ENCODE data around the gene TSPEAR. TPM values are rescaled to one million over a fixed set of nuclear protein-coding genes. Genes with fewer than 3 reads are reported as not detected.

The TSPEAR gene
- total and polyA plus RNA-seq, 9 of the 15 experiments (the other 6 are each of a cell fraction or from before 2014, with no cell fraction given) = not detected

DNA sequence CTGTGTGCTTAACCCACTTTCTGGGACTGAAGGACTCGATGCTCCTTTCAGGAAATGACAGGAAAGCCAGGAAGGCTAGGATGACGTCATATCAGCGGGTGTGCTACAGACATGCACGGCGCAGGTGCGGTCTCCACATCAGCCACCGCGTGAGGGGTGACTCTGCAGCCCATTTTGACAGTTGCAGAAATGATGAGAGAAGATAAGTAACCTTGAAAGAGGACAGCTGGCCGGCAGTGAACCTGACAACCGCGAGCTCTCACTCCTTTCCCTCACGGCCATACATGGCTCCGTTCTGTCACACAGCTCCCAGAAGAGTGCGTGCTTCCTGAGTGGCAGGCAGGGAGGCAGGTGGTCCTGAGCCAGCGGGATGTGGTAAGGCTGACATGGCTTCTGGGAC is 129.3 kb downstream of the TSPEAR start (continued):
- TF ChIP-seq CEBPG (CRISPR knock-in tag; IDR thresholded peaks at IDR 0.05) (no peak), CEBPG (tag; conservative IDR thresholded peaks at IDR 0.05 in 1 of 2, IDR thresholded peaks at IDR 0.05 in 1 of 2) (peak; percentile 30 to 51; a peak in 1 of 4 replicates), ZBTB34 (CRISPR knock-in tag; IDR thresholded peaks at IDR 0.05) (no peak), ZFP30 (CRISPR knock-in tag; IDR thresholded peaks at IDR 0.05; ENCODE audit: borderline replicate concordance) (no peak), SMAD4 (CRISPR knock-in tag; conservative IDR thresholded peaks at IDR 0.05) (no peak), ZNF507 (tag; conservative IDR thresholded peaks at IDR 0.05) (no peak), SRSF9 (IDR thresholded peaks at IDR 0.05; ENCODE audit: borderline replicate concordance, low read depth, low read length) (no peak), CREB1 (IDR thresholded peaks at IDR 0.05) (no peak), CREB1 (CRISPR knock-in tag; IDR thresholded peaks at IDR 0.05) (peak; percentile 71), SP2 (IDR thresholded peaks at IDR 0.05; ENCODE audit: extremely low read depth, low read depth, low read length, poor library complexity, severe bottlenecking) (no peak), CXXC5 (CRISPR knock-in tag; IDR thresholded peaks at IDR 0.05) (peak; percentile 46), ATF2 (CRISPR knock-in tag; IDR thresholded peaks at IDR 0.05) (peak; percentile 81; the same call in 1 of the 2 replicates), ZNF766 (CRISPR knock-in tag; conservative IDR thresholded peaks at IDR 0.05) (peak; percentile 63; the same call in 1 of the 2 replicates), XRCC5 (IDR thresholded peaks at IDR 0.05; ENCODE audit: low read depth, low read length) (no peak), ZNF589 (CRISPR knock-in tag; IDR thresholded peaks at IDR 0.05; ENCODE audit: low read depth) (peak; percentile 69; the same call in 1 of the 2 replicates)
- TF ChIP-seq, protein P1, sequence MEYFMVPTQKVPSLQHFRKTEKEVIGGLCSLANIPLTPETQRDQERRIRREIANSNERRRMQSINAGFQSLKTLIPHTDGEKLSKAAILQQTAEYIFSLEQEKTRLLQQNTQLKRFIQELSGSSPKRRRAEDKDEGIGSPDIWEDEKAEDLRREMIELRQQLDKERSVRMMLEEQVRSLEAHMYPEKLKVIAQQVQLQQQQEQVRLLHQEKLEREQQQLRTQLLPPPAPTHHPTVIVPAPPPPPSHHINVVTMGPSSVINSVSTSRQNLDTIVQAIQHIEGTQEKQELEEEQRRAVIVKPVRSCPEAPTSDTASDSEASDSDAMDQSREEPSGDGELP (CRISPR knock-in tag; IDR thresholded peaks at IDR 0.05; ENCODE audit: borderline replicate concordance) = peak; percentile 86; the same call in 1 of the 2 replicates
